ENCODE data around the gene ZNF341. TPM values are rescaled to one million over a fixed set of nuclear protein-coding genes. Genes with fewer than 3 reads are reported as not detected.

Gene ZNF341
- total RNA-seq, 1 experiment from 2014 or later: 7.7 TPM

DNA sequence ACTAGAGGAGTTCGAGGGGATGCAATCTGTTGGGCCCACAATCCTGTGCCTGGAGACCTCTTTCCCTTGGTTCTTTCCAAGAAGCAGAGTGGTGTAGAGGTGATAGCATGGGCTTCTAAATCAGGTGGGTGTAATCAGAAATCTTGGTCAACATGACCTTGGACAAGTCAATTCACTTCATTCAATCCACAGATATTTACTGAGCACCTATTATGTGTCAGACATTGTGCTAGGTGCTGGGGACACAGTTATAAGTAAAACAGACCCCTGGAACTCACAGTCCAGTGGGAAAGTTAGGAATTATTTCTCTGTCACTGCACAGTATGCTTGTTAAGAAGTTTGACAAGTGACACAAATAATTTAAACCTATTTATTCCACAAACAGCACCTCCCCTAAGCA, 42.3 kb upstream of the ZNF341 start:
- no peak overlapping the region for H3K4me3 ChIP-seq (ENCODE audit: low read depth in 2 of 2, low read length in 2 of 2)
- intact Hi-C loops (cut with micrococcal nuclease; ENCODE audit: unreplicated experiment): no loop called here
- H3K27ac ChIP-seq (ENCODE audit: low read length): no peak overlapping the region
- ChIA-PET CTCF (no interaction called here), POLR2A (no interaction called here)
- no peaks in the 10 kb centered on the region for H3K27me3 ChIP-seq (ENCODE audit: control insufficient read depth, insufficient read depth, low read length)
- H3K4me1 ChIP-seq (ENCODE audit: control insufficient read depth, insufficient read depth, low read length): peaks cover 6% of the 10 kb centered on the region
- no peaks in the 10 kb centered on the region for H3K9me3 ChIP-seq (ENCODE audit: control insufficient read depth, insufficient read depth, low read depth, low read length)
- in situ Hi-C loops (cut with HindIII; ENCODE audit: low pct_unique_long_range_greater_than_20kb, low sequenced_read_pairs): no loop called here
- TF ChIP-seq POLR2AphosphoS5 (IDR thresholded peaks at IDR 0.05; ENCODE audit: low read depth, low read length) (no peak), TCF7L2 (IDR thresholded peaks at IDR 0.05; ENCODE audit: low read depth, low read length) (no peak), SIN3A (IDR thresholded peaks at IDR 0.05; ENCODE audit: borderline replicate concordance, insufficient read depth, low read depth, low read length) (no peak)
- TF ChIP-seq, protein P1, sequence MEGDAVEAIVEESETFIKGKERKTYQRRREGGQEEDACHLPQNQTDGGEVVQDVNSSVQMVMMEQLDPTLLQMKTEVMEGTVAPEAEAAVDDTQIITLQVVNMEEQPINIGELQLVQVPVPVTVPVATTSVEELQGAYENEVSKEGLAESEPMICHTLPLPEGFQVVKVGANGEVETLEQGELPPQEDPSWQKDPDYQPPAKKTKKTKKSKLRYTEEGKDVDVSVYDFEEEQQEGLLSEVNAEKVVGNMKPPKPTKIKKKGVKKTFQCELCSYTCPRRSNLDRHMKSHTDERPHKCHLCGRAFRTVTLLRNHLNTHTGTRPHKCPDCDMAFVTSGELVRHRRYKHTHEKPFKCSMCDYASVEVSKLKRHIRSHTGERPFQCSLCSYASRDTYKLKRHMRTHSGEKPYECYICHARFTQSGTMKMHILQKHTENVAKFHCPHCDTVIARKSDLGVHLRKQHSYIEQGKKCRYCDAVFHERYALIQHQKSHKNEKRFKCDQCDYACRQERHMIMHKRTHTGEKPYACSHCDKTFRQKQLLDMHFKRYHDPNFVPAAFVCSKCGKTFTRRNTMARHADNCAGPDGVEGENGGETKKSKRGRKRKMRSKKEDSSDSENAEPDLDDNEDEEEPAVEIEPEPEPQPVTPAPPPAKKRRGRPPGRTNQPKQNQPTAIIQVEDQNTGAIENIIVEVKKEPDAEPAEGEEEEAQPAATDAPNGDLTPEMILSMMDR (IDR thresholded peaks at IDR 0.05): no peak
- TF ChIP-seq, protein P2, sequence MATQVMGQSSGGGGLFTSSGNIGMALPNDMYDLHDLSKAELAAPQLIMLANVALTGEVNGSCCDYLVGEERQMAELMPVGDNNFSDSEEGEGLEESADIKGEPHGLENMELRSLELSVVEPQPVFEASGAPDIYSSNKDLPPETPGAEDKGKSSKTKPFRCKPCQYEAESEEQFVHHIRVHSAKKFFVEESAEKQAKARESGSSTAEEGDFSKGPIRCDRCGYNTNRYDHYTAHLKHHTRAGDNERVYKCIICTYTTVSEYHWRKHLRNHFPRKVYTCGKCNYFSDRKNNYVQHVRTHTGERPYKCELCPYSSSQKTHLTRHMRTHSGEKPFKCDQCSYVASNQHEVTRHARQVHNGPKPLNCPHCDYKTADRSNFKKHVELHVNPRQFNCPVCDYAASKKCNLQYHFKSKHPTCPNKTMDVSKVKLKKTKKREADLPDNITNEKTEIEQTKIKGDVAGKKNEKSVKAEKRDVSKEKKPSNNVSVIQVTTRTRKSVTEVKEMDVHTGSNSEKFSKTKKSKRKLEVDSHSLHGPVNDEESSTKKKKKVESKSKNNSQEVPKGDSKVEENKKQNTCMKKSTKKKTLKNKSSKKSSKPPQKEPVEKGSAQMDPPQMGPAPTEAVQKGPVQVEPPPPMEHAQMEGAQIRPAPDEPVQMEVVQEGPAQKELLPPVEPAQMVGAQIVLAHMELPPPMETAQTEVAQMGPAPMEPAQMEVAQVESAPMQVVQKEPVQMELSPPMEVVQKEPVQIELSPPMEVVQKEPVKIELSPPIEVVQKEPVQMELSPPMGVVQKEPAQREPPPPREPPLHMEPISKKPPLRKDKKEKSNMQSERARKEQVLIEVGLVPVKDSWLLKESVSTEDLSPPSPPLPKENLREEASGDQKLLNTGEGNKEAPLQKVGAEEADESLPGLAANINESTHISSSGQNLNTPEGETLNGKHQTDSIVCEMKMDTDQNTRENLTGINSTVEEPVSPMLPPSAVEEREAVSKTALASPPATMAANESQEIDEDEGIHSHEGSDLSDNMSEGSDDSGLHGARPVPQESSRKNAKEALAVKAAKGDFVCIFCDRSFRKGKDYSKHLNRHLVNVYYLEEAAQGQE (IDR thresholded peaks at IDR 0.05; ENCODE audit: insufficient read depth in 1 of 2, low read depth in 2 of 2, low read length in 1 of 2): no peak
- BruUV-seq (replicated peaks): no TSS peak
- ATAC-seq: no peak
- no peak for DNase-seq (ENCODE audit: low read depth, low spot score)
- H3K36me3 ChIP-seq (ENCODE audit: control insufficient read depth, insufficient read depth, low read length): no peaks in the 10 kb centered on the region

DNA sequence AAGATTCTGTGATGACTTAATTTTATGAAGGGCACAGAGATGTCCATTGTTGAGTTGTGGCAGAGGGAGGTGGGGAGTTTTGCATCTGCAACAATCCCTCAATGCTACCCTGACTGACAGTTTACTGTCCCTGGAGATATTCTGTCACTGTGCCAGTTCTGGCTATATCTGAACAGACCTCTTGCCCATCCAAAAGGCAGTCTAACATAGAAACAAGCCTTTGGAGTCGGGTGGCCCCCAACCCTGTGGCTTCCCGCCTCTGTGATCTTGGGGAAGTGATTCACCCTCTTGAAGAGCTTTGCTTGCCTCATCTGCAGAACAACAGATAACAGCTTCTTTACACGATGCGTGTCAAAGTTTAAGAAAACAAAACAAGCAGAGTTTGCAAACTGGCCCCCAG, 41.8 kb upstream of the ZNF341 start:
- POLR2A ChIA-PET: no interaction called here

More for the DNA sequence above, 41.8 kb upstream of the ZNF341 start:
- no peak for ATAC-seq
- TF ChIP-seq TCF7L2 (IDR thresholded peaks at IDR 0.05; ENCODE audit: low read depth, low read length): no peak
- TF ChIP-seq, protein P1 (IDR thresholded peaks at IDR 0.05): no peak
- TF ChIP-seq, protein P2 (IDR thresholded peaks at IDR 0.05; ENCODE audit: insufficient read depth in 1 of 2, low read depth in 2 of 2, low read length in 1 of 2): no peak
- TF ChIP-seq SIN3A (IDR thresholded peaks at IDR 0.05; ENCODE audit: borderline replicate concordance, insufficient read depth, low read depth, low read length): no peak
- no peak for TF ChIP-seq POLR2AphosphoS5 (IDR thresholded peaks at IDR 0.05; ENCODE audit: low read depth, low read length)
- Histone ChIP-seq H3K36me3 (ENCODE audit: control insufficient read depth, insufficient read depth, low read length) (no peaks in the 10 kb centered on the region), H3K4me3 (ENCODE audit: low read depth in 2 of 2, low read length in 2 of 2) (no peak overlapping the region), H3K27ac (ENCODE audit: low read length) (no peak overlapping the region), H3K27me3 (ENCODE audit: control insufficient read depth, insufficient read depth, low read length) (no peaks in the 10 kb centered on the region), H3K9me3 (ENCODE audit: control insufficient read depth, insufficient read depth, low read depth, low read length) (no peaks in the 10 kb centered on the region), H3K4me1 (ENCODE audit: control insufficient read depth, insufficient read depth, low read length) (peaks cover 2% of the 10 kb centered on the region)
- in situ Hi-C loops (cut with HindIII; ENCODE audit: low pct_unique_long_range_greater_than_20kb, low sequenced_read_pairs): no loop called here
- no TSS peak for BruUV-seq (replicated peaks)
- CTCF ChIA-PET: interaction anchor here (0.6 kb wide), 1 partner anchor 212 kb away, joined by 3 read pairs; no protein-coding TSS in a partner anchor
- DNase-seq (ENCODE audit: low read depth, low spot score): no peak
- intact Hi-C loops (cut with micrococcal nuclease; ENCODE audit: unreplicated experiment): no loop called here
